MM.1S (cell line): ENCODE measurements around the gene CLCN7.

Experiments used
- DNase-seq: peaks from one replicate; pipeline ENCODE4 v3.0.0-alpha.2; 2015
- H2AFZ ChIP-seq: fragments of 300-600 bp; sonication (generic); 2 replicates; pipeline ENCODE4 v1.6.0; 2016; ENCODE audit warnings: antibody characterized with exemption, low read length
- H3F3A ChIP-seq: fragments of 300-600 bp; sonication (generic); 2 replicates; pipeline ENCODE4 v1.6.1; 2016; ENCODE audit warnings: mild to moderate bottlenecking, antibody characterized with exemption, low read length, moderate library complexity, mixed read lengths; ENCODE audit not compliant: insufficient read depth
- H3K27ac ChIP-seq: fragments of 300-600 bp; sonication (generic); 2 replicates; pipeline ENCODE4 v1.5.1; 2016; ENCODE audit warnings: mild to moderate bottlenecking, low read length
- H3K27me3 ChIP-seq: fragments of 300-600 bp; sonication (generic); replicated peaks from 2 replicates; pipeline ENCODE4 v1.6.0; 2016; ENCODE audit warnings: low read length; ENCODE audit not compliant: insufficient read depth
- H3K36me3 ChIP-seq: fragments of 300-600 bp; sonication (generic); replicated peaks from 2 replicates; pipeline ENCODE4 v1.6.1; 2016; ENCODE audit warnings: mild to moderate bottlenecking, low read length, mixed read lengths; ENCODE audit not compliant: insufficient read depth
- H3K4me1 ChIP-seq: fragments of 300-600 bp; sonication (generic); 2 replicates; pipeline ENCODE4 v1.6.1; 2016; ENCODE audit warnings: low read length, mixed read lengths
- H3K4me2 ChIP-seq: fragments of 300-600 bp; sonication (generic); 2 replicates; pipeline ENCODE4 v1.6.0; 2016; ENCODE audit warnings: low read depth, low read length
- H3K4me3 ChIP-seq: fragments of 300-600 bp; sonication (generic); 2 replicates; pipeline ENCODE4 v1.5.1; 2016; ENCODE audit warnings: low read length, mixed read lengths
- H3K79me2 ChIP-seq: fragments of 300-600 bp; sonication (generic); 2 replicates; pipeline ENCODE4 v1.6.1; 2016; ENCODE audit warnings: mixed run types, low read length, mixed read lengths
- H3K9ac ChIP-seq: fragments of 300-600 bp; sonication (generic); 2 replicates; pipeline ENCODE4 v1.6.1; 2016; ENCODE audit warnings: low read length, mixed read lengths
- H3K9me2 ChIP-seq: fragments of 300-600 bp; sonication (generic); replicated peaks from 2 replicates; pipeline ENCODE4 v1.6.1; 2016; ENCODE audit warnings: mild to moderate bottlenecking, low read length, mixed read lengths; ENCODE audit not compliant: insufficient read depth
- H3K9me3 ChIP-seq: fragments of 300-600 bp; sonication (generic); replicated peaks from 2 replicates; pipeline ENCODE4 v1.6.1; 2016; ENCODE audit warnings: mild to moderate bottlenecking, low read length, mixed read lengths; ENCODE audit not compliant: insufficient read depth
- H4K20me1 ChIP-seq: fragments of 300-600 bp; sonication (generic); 2 replicates; pipeline ENCODE4 v1.6.1; 2016; ENCODE audit warnings: mild to moderate bottlenecking, low read length, moderate library complexity, mixed read lengths; ENCODE audit not compliant: insufficient read depth
- EZH2 ChIP-seq: fragments of 300-600 bp; sonication (generic); optimal IDR thresholded peaks from 2 replicates; pipeline ENCODE3; 2017; ENCODE audit warnings: low read depth, mild to moderate bottlenecking, antibody characterized with exemption, low read length, mixed read lengths
- EZH2phosphoT487 ChIP-seq: fragments of 300-600 bp; sonication (generic); IDR thresholded peaks from 2 replicates; pipeline ENCODE4 v1.6.1; 2018; ENCODE audit warnings: antibody characterized with exemption, low read length
- TF ChIP-seq, protein P1 (sequence below): fragments of 300-600 bp; sonication (generic); IDR thresholded peaks from 2 replicates; pipeline ENCODE4 v1.5.1; 2016; ENCODE audit warnings: antibody characterized with exemption, low read length, mixed read lengths

CLCN7 gene

GRCh38 chr16:1514507-1514906 is 39.7 kb upstream of the CLCN7 start:
- no peak for DNase-seq
- no peak overlapping the region for H3K27ac ChIP-seq
- no peaks in the 10 kb centered on the region for H3F3A ChIP-seq
- no peak overlapping the region for H3K4me2 ChIP-seq
- H3K9ac ChIP-seq, result no peak overlapping the region
- H3K4me3 ChIP-seq, result no peak overlapping the region
- no peaks in the 10 kb centered on the region for H3K9me3 ChIP-seq
- no peaks in the 10 kb centered on the region for H4K20me1 ChIP-seq
- TF ChIP-seq, protein P1, sequence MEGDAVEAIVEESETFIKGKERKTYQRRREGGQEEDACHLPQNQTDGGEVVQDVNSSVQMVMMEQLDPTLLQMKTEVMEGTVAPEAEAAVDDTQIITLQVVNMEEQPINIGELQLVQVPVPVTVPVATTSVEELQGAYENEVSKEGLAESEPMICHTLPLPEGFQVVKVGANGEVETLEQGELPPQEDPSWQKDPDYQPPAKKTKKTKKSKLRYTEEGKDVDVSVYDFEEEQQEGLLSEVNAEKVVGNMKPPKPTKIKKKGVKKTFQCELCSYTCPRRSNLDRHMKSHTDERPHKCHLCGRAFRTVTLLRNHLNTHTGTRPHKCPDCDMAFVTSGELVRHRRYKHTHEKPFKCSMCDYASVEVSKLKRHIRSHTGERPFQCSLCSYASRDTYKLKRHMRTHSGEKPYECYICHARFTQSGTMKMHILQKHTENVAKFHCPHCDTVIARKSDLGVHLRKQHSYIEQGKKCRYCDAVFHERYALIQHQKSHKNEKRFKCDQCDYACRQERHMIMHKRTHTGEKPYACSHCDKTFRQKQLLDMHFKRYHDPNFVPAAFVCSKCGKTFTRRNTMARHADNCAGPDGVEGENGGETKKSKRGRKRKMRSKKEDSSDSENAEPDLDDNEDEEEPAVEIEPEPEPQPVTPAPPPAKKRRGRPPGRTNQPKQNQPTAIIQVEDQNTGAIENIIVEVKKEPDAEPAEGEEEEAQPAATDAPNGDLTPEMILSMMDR, result no peak
- TF ChIP-seq EZH2, result no peak
- H2AFZ ChIP-seq, result no peak overlapping the region
- H3K27me3 ChIP-seq, result peaks cover 17% of the 10 kb centered on the region
- no peaks in the 10 kb centered on the region for H3K36me3 ChIP-seq
- H3K4me1 ChIP-seq, result no peaks in the 10 kb centered on the region
- no peaks in the 10 kb centered on the region for H3K79me2 ChIP-seq
- no peaks in the 10 kb centered on the region for H3K9me2 ChIP-seq

GRCh38 chr16:1512774-1513173 is 37.9 kb upstream of the CLCN7 start:
- H2AFZ ChIP-seq, result no peak overlapping the region

DNA sequence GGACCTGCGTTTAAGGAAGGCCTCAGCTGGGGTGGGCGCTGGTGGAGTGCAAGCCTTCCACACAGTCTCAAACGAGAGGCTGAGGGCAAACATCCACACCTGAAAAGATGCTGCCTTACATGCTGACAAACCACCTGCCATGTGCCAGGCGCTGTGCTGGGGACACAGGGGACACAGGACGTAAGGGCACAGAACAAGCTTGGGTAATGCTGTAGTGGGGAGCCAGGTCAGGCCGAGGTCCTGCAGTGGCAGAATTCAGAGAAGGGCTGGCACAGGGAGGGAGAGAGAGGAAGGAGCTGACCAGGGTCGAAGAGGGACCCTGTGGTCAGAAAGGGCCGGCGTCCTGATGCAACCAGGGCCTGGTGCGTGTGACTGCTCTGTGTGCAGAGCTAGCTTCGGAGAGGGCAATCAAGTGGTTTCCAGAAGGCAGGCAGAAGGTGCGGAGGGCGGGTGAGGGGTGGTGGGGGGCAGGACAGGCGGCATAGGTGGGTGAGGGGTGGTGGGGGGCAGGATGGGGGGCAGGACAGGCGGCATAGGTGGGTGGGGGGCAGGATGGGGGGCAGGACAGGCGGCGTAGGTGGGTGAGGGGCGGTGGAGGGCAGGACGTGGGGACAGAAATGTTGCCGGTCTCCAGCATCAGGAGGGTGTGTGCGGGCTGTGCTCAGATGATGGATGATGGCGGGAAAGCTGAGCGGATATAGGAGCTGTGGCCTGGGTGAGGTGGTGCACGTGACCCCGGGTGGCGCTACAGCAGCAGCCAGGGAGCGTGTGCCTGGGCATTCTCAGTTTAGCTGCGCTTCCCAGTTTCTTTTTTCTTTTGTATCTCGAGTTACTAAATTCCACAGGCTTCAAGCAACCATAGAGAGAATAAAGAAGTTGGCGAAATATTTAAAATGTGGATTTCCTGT is 37.1 kb upstream of the CLCN7 start:
- Histone ChIP-seq H3K79me2 (no peaks in the 10 kb centered on the region), H3K27ac (no peak overlapping the region), H3K4me2 (no peak overlapping the region), H3K9me3 (no peaks in the 10 kb centered on the region), H3K9me2 (no peaks in the 10 kb centered on the region), H3K4me1 (no peaks in the 10 kb centered on the region), H3K27me3 (no peaks in the 10 kb centered on the region), H3F3A (no peaks in the 10 kb centered on the region), H4K20me1 (no peaks in the 10 kb centered on the region), H3K9ac (no peak overlapping the region), H3K4me3 (no peak overlapping the region), H2AFZ (no peak overlapping the region), H3K36me3 (no peaks in the 10 kb centered on the region)
- TF ChIP-seq EZH2, result no peak
- no peak for DNase-seq

More at GRCh38 chr16:1512774-1513173, 37.9 kb upstream of the CLCN7 start:
- no peaks in the 10 kb centered on the region for H3K9me2 ChIP-seq
- no peak overlapping the region for H3K4me2 ChIP-seq
- H3K27ac ChIP-seq, result no peak overlapping the region
- H3K36me3 ChIP-seq, result no peaks in the 10 kb centered on the region
- H3K9me3 ChIP-seq, result no peaks in the 10 kb centered on the region
- H3K4me1 ChIP-seq, result no peaks in the 10 kb centered on the region
- H3K4me3 ChIP-seq, result no peak overlapping the region
- TF ChIP-seq, protein P1, result no peak
- TF ChIP-seq EZH2phosphoT487 (no peak), EZH2 (no peak)
- no peak for DNase-seq
- H4K20me1 ChIP-seq, result no peaks in the 10 kb centered on the region
- peaks cover under 1% of the 10 kb centered on the region for H3K27me3 ChIP-seq
- no peaks in the 10 kb centered on the region for H3F3A ChIP-seq
- no peak overlapping the region for H3K9ac ChIP-seq
- H3K79me2 ChIP-seq, result no peaks in the 10 kb centered on the region

GRCh38 chr16:1510941-1511351 is 36.1 kb upstream of the CLCN7 start:
- H3K27ac ChIP-seq, result no peak overlapping the region
- H3K4me3 ChIP-seq, result no peak overlapping the region
- H3K4me1 ChIP-seq, result no peaks in the 10 kb centered on the region
- H3K27me3 ChIP-seq, result no peaks in the 10 kb centered on the region
- H3F3A ChIP-seq, result no peaks in the 10 kb centered on the region
- H3K4me2 ChIP-seq, result no peak overlapping the region
- DNase-seq, result no peak
- no peaks in the 10 kb centered on the region for H3K36me3 ChIP-seq
- H2AFZ ChIP-seq, result no peak overlapping the region
- no peaks in the 10 kb centered on the region for H3K9me3 ChIP-seq
- no peak overlapping the region for H3K9ac ChIP-seq
- H3K9me2 ChIP-seq, result no peaks in the 10 kb centered on the region
- no peak for TF ChIP-seq EZH2phosphoT487
- TF ChIP-seq EZH2, result no peak
- TF ChIP-seq, protein P1, result no peak
- H4K20me1 ChIP-seq, result no peaks in the 10 kb centered on the region
- no peaks in the 10 kb centered on the region for H3K79me2 ChIP-seq
